Measurements from ENCODE around the gene JPH3. TPM values are rescaled to one million over a fixed set of nuclear protein-coding genes. Genes with fewer than 3 reads are reported as not detected.
"Not testable (repeated sequence)": the region's sequence is repeated elsewhere in the genome, so short reads cannot be mapped to it uniquely, and the experiment has no call there.

JPH3 gene
- total RNA-seq, 2 experiments from 2014 or later = 0.14 to 0.19 TPM

DNA sequence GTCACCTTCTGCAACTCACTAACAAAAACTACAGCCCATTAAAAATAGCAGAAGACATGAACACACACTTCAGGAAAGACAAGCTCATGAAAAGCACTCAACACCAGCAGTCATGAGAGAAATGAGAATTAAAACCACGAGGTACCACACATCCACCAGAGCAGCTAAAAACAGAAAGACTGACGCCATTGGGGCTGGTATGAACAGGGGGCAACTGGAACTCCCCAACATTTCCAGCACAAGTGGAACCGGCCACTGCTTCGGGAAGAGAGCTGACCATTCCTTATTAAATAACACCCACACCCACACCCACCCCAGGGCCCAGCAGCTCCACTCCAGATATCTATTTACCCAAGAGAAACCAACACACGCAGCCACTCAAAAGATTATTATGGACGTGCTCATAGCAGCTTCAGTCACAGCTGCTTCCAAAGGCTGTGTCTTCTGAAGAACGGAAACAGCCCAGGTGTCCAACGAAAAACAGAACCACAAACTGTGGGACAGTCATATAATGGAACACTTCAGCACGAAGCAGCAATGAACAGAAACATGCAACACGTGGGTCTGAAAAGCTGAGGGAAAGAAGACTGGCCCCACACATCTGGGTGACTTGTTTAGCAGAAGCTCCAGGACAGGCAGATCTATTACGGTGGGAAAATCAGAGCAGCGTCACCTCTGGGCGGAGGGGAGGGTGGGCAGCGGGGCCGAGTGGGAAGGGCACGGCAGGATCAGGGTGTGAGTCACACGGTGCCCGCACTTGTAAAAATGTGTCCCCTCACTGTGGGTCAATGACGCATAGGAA is 122.4 kb downstream of the JPH3 start:
- intact Hi-C loops (cut with DNase I, micrococcal nuclease) = no loop called here
- H3K36me3 Mint-ChIP-seq (ENCODE audit: low read depth) = peaks cover 60% of the 10 kb centered on the region
- ChIA-PET CTCF (interaction anchor here (0.6 to 0.9 kb wide), 2 partner anchors 45 to 147 kb away, joined by 3 to 4 read pairs; no protein-coding TSS in a partner anchor), POLR2A (no interaction called here)
- H3K4me3 Mint-ChIP-seq = no peak overlapping the region
- no peak overlapping the region for H3K27ac Mint-ChIP-seq
- no peak for ATAC-seq
- no peaks in the 10 kb centered on the region for H3K9me3 Mint-ChIP-seq (ENCODE audit: low read depth)
- H3K27me3 Mint-ChIP-seq = no peaks in the 10 kb centered on the region
- H3K4me1 Mint-ChIP-seq = peaks cover 7% of the 10 kb centered on the region
- DNase-seq = no peak

DNA sequence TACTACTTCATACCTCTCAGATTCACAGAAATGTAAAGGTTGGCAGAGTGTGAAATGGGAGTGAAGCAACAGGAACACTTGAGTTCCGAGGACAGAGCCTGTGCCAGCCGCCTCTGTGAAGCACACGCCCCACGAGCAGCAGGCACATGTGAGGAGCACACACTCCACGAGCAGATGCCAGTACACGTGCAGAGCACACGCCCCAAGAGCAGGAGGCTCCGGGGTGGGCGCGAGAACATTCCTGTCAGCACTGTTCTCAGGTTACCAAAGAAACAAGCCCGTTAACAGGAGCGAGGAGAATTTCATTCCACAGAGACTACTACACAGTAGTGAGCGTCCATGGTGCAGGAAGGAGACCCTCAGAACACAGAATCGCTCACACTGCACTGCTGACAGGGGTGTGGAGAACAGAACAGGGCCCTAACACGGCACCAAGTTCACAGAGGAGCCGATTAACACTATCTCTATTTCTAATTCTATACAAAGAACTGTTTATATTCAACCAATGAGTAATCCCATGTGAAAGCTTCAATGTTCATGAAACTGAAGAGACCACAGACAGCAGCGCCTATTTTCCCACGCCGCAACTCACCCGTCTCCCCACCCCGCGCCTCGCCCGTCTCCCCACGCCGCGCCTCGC is 123.4 kb downstream of the JPH3 start:
- Mint-ChIP-seq H3K9me3 (ENCODE audit: low read depth) (no peaks in the 10 kb centered on the region), H3K4me3 (no peak overlapping the region), H3K36me3 (ENCODE audit: low read depth) (peaks cover 58% of the 10 kb centered on the region), H3K27me3 (no peaks in the 10 kb centered on the region), H3K27ac (no peak overlapping the region), H3K4me1 (peaks cover 7% of the 10 kb centered on the region)
- CTCF ChIA-PET = no interaction called here
- no peak for DNase-seq
- no peak for ATAC-seq
- POLR2A ChIA-PET = no interaction called here
- intact Hi-C loops (cut with DNase I, micrococcal nuclease) = no loop called here

DNA sequence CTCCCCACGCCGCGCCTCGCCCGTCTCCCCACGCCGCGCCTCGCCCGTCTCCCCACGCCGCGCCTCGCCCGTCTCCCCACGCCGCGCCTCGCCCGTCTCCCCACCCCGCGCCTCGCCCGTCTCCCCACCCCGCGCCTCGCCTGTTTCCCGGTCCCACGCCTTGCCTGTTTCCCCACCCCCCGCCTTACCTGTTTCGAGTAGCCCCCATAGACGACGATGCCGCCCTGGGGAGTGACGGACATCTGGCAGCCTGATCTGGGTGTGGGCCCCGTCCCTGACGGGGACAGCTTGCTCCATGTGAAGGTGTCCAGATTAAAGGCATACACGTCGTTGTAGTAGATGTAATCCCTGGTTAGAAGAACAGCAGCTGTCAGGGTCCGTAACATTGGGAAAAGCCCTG is 124.3 kb downstream of the JPH3 start:
- H3K27ac Mint-ChIP-seq; ATAC-seq; DNase-seq; intact Hi-C loops (cut with DNase I, micrococcal nuclease); H3K4me3 Mint-ChIP-seq; H3K9me3 Mint-ChIP-seq (ENCODE audit: low read depth); H3K27me3 Mint-ChIP-seq; CTCF ChIA-PET; POLR2A ChIA-PET; H3K4me1 Mint-ChIP-seq: not testable (repeated sequence)
- H3K36me3 Mint-ChIP-seq (ENCODE audit: low read depth) = peaks cover 58% of the 10 kb centered on the region

DNA sequence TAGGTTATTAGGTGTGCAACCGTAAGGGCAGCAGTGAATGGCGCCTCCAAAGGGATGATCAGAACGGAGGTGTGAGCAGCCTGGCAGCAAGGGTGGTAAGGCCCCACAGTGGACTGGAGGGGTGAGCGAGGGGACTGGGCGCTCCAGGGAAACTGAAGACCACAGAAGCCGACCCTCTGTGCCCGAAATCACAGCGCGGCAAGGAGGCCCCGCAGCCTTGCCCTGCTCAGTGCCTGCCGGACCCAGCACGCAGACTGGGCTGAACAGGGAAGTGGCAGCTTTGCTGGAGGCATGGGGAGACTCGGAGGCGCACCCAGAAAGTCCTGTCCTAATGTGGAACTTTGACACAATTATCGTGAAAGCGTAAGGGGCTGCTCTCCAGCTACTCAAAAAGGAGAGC is 125.0 kb downstream of the JPH3 start:
- intact Hi-C loops (cut with DNase I, micrococcal nuclease) = no loop called here
- CTCF ChIA-PET = interaction anchor here (0.6 to 1.4 kb wide), 2 partner anchors 52 to 525 kb away, joined by 3 to 6 read pairs; no protein-coding TSS in a partner anchor
- H3K9me3 Mint-ChIP-seq (ENCODE audit: low read depth) = no peaks in the 10 kb centered on the region
- DNase-seq = no peak
- H3K27ac Mint-ChIP-seq = no peak overlapping the region
- ATAC-seq = no peak
- H3K36me3 Mint-ChIP-seq (ENCODE audit: low read depth) = peaks cover 53% of the 10 kb centered on the region
- no peaks in the 10 kb centered on the region for H3K27me3 Mint-ChIP-seq
- H3K4me1 Mint-ChIP-seq = peaks cover 7% of the 10 kb centered on the region
- H3K4me3 Mint-ChIP-seq = no peak overlapping the region
- POLR2A ChIA-PET = no interaction called here

DNA sequence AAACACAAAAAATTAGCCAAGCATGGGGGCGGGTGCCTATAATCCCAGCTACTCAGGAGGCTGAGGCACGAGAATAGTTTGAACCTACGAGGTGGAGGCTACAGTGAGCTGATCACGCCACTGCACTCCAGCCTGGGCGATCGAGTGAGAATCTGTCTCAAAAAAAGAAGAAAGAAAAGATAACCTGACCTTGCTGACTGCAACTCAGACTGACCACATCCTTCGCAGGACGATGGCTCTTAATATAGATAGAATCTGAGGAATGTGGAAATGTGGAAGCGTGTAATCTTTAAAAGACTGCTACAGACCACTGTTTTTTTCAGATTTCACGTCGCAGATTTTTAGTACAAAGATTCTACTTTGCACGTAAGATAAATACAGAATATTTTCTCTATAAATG is 125.7 kb downstream of the JPH3 start:
- peaks cover 50% of the 10 kb centered on the region for H3K36me3 Mint-ChIP-seq (ENCODE audit: low read depth)
- intact Hi-C loops (cut with DNase I, micrococcal nuclease) = no loop called here
- peaks cover 8% of the 10 kb centered on the region for H3K4me1 Mint-ChIP-seq
- ATAC-seq (no peak), DNase-seq (no peak)
- H3K4me3 Mint-ChIP-seq = no peak overlapping the region
- no peaks in the 10 kb centered on the region for H3K27me3 Mint-ChIP-seq
- H3K27ac Mint-ChIP-seq = no peak overlapping the region
- POLR2A ChIA-PET = no interaction called here
- H3K9me3 Mint-ChIP-seq (ENCODE audit: low read depth) = no peaks in the 10 kb centered on the region
- CTCF ChIA-PET = interaction anchor here (0.6 to 1.4 kb wide), 3 partner anchors 51 to 526 kb away, joined by 3 to 6 read pairs (median 3); no protein-coding TSS in a partner anchor

DNA sequence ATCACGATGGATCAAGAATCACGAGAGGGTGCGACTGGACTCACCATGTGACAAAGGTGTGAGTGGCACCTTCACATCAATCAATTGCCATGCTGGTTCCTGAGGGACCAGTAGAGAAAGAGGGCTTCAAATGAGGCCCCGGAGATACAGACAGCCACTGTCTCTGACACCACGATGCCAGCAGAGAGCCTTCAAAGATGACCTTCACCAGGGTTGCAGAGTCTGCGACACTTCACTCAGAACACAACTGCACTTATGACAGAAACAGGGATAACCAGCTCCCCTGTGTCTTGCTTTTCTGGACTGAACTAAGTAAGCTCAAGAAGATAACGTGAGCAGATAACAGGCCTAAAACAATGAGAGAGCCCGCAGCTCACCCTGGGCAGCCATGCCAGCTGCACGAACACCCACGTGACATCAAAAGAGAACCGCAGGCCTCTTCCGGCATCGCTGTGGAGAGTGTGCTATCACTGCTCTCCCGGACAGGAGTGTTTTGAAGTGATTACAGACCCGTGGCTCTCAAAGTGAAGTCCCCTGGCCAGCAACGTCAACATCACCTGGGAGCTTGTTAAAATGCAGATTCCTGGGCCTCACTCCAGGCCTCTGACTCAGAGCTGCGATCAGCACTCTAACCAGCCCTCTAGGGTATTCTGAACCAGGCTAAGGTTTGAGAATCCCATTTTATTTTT is 127.1 kb downstream of the JPH3 start:
- peaks cover 14% of the 10 kb centered on the region for H3K4me1 Mint-ChIP-seq

DNA sequence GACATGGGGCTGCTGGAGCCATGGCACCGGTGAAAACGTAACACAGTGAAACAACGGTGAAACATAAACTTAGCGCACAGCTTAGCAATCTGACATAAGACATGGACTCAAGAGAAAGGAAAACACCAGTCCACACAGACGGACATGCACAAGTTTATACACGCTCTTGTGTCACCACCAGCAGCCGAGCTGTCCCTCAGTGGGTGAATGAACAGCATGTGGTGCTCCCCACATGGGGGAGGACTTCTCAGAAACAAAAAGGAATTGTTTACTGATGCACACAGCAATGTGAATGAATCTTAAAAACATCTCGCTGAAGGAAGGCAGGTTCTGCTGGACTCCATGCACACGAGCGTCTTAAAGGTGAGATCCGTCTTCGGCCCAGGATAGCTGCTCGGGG is 129.3 kb downstream of the JPH3 start:
- peaks cover 14% of the 10 kb centered on the region for H3K4me1 Mint-ChIP-seq
- POLR2A ChIA-PET = no interaction called here
- no peak overlapping the region for H3K27ac Mint-ChIP-seq

More for the DNA sequence above, 127.1 kb downstream of the JPH3 start:
- ATAC-seq (no peak), DNase-seq (no peak)
- Mint-ChIP-seq H3K27ac (no peak overlapping the region), H3K36me3 (ENCODE audit: low read depth) (peaks cover 44% of the 10 kb centered on the region), H3K9me3 (ENCODE audit: low read depth) (no peaks in the 10 kb centered on the region), H3K4me3 (no peak overlapping the region), H3K27me3 (no peaks in the 10 kb centered on the region)
- POLR2A ChIA-PET = no interaction called here
- CTCF ChIA-PET = no interaction called here
- intact Hi-C loops (cut with DNase I, micrococcal nuclease) = no loop called here

DNA sequence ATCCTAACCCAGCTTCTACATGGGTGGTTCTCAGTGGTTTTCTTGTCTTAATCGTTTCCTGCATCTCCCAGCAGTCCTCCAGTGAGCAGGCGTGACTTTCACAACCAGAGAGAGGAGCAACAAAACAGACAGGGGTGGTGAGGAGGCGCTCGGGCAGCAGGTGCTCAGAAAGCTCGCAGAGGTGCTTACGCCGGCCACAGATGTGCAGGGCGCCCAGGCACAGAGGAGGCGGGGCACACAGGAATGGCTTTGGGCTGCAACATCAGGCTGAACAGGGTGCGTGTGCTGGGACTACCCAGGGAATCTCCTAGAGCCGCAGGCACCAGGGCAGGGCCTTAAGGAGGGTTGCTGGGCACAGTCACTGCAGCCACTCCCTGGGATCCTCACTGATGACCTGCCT is 130.9 kb downstream of the JPH3 start:
- ChIA-PET POLR2A (no interaction called here), CTCF (no interaction called here)
- ATAC-seq (no peak), DNase-seq (no peak)
- H3K27me3 Mint-ChIP-seq = no peaks in the 10 kb centered on the region
- H3K36me3 Mint-ChIP-seq (ENCODE audit: low read depth) = peaks cover 27% of the 10 kb centered on the region
- H3K4me3 Mint-ChIP-seq = no peak overlapping the region
- intact Hi-C loops (cut with DNase I, micrococcal nuclease) = no loop called here
- H3K4me1 Mint-ChIP-seq = peaks cover 14% of the 10 kb centered on the region
- H3K9me3 Mint-ChIP-seq (ENCODE audit: low read depth) = no peaks in the 10 kb centered on the region
- no peak overlapping the region for H3K27ac Mint-ChIP-seq

More for the DNA sequence above, 129.3 kb downstream of the JPH3 start:
- DNase-seq = no peak
- intact Hi-C loops (cut with DNase I, micrococcal nuclease) = no loop called here
- CTCF ChIA-PET = interaction anchor here (0.8 kb wide), 1 partner anchor 354 kb away, joined by 3 read pairs; no protein-coding TSS in a partner anchor
- Mint-ChIP-seq H3K27me3 (no peaks in the 10 kb centered on the region), H3K36me3 (ENCODE audit: low read depth) (peaks cover 41% of the 10 kb centered on the region), H3K9me3 (ENCODE audit: low read depth) (no peaks in the 10 kb centered on the region), H3K4me3 (no peak overlapping the region)
- no peak for ATAC-seq

DNA sequence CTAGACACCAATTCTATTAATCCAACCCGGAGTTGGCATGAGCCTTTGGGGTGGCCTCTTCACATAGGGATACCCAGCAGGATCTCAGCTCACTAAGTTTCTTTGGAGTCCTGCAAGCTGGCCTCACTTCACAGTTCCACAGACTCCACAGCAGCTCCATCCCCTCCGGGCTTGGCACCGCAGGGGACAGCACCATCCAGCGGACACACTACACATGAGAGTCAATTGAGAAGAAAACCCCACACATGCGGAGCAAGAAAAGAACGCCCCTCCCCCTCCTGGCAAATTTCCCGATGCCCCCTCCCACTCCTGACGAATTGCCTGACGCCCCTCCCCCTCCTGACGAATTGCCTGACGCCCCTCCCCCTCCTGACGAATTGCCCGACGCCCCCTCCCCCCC is 132.3 kb downstream of the JPH3 start:
- H3K36me3 Mint-ChIP-seq (ENCODE audit: low read depth) = peaks cover 22% of the 10 kb centered on the region
- ATAC-seq (no peak), DNase-seq (no peak)
- ChIA-PET CTCF (no interaction called here), POLR2A (no interaction called here)
- H3K9me3 Mint-ChIP-seq (ENCODE audit: low read depth) = no peaks in the 10 kb centered on the region
- no peak overlapping the region for H3K4me3 Mint-ChIP-seq
- no peak overlapping the region for H3K27ac Mint-ChIP-seq
- H3K27me3 Mint-ChIP-seq = no peaks in the 10 kb centered on the region
- peaks cover 14% of the 10 kb centered on the region for H3K4me1 Mint-ChIP-seq
- intact Hi-C loops (cut with DNase I, micrococcal nuclease) = no loop called here

DNA sequence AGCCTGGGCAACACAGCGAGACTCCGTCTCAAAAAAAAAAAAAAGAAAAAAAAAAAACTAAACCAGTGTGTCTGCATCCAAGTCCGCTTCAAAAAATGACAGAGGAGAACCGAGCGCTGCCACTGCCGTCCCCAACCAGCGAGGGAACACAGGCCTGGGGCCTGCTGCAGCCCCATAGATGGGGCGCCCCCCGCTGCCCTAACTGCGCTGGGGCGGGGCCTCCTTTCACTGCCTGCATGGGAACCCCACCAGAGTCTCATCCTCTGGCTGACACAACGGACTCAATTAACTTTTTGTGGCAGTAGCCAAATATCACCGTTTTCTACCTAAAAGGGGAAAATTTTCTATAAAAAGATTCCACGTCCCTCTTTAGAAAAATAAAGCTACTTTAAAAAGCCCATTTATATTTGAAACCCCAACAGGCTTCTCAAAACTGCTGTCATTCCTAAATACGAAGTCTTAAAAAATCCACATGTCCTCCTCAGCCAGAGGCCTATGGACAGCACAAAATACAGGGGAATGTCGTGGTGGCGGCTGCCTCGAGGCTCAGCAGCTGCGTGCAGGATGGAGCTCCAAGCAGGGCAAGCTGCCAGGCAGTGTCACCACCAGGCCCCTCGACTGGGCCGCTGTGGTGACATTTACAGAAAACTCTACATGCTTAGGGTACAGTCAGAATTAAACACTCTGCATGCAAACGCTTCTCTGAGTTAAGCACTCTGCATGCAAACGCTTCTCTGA is 133.1 kb downstream of the JPH3 start:
- intact Hi-C loops (cut with DNase I, micrococcal nuclease) = no loop called here
- CTCF ChIA-PET = no interaction called here
- Mint-ChIP-seq H3K27ac (no peak overlapping the region), H3K9me3 (ENCODE audit: low read depth) (no peaks in the 10 kb centered on the region), H3K4me3 (no peak overlapping the region), H3K27me3 (no peaks in the 10 kb centered on the region), H3K4me1 (peaks cover 15% of the 10 kb centered on the region), H3K36me3 (ENCODE audit: low read depth) (peaks cover 17% of the 10 kb centered on the region)
- POLR2A ChIA-PET = no interaction called here
- ATAC-seq = no peak
- DNase-seq = no peak

DNA sequence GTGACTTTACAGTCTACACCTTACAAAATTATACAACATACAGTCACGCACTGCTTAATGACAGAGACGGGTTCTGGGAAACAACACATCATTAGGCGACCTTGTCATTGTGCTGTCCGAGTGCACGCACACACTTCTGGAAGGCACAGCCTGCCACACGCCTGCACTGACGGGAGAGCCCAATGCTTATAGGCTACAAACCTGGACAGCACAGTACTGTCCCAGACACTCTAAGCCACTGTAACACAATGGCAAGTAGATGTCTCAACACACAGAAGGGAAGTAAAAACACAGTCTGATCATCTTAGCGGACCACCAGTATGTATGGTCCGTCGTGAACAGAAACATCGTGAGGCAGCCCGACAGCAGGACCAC is 133.7 kb downstream of the JPH3 start:
- Mint-ChIP-seq H3K27me3 (no peaks in the 10 kb centered on the region), H3K27ac (no peak overlapping the region), H3K36me3 (ENCODE audit: low read depth) (peaks cover 18% of the 10 kb centered on the region), H3K4me3 (no peak overlapping the region), H3K4me1 (peaks cover 18% of the 10 kb centered on the region), H3K9me3 (ENCODE audit: low read depth) (no peaks in the 10 kb centered on the region)
- intact Hi-C loops (cut with DNase I, micrococcal nuclease) = no loop called here
- no peak for ATAC-seq
- CTCF ChIA-PET = no interaction called here
- POLR2A ChIA-PET = no interaction called here
- DNase-seq = no peak

All from activated CD4-positive, alpha-beta T cell treated with anti-CD3 and anti-CD28 coated beads for 36 hours (primary cell).